Measurements from ENCODE around the gene EIF5A.

EIF5A gene

DNA sequence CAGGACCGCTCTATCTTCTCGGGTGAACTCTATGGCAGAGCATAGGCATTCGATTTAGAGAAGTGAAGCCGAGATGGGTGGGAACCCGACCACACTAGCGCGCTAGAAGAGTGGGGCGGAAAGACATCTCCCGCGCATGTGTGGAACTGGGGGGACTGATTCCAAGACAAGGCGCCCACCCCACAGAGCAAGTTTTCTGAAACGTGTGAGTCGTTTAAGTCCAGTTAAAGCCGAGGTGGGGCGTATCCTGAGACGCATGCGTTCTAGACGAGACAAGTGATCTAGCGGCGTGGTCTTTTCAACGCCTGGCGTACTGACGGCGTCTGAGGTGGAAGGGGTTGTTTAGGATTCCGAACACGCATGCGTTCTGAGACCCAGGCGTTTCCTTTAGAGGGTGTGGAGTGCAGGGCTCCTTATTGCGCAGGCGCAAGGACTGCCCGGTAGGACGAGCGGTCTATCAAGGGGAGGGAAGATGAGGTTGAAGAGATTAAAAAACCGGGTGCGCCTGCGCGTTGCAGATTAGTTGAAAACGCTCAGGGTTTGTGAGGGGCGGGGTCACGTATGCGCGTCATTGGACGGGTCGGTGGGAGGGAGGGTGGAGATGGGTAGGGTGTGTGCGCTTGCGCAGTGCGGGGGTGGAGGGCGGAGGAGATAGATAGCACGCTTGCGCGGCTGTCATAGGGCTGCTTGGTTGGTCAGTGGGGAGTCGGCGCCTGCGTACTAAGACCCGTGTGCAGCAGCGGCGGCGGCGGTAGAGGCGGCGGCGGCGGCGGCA lies at the start of gene EIF5A:
Gene EIF5A, plus strand, starts transcription at position 718 of the 775 bp plus-strand sequence. CDS start 2,008 bp downstream, outside the sequence.
- DNase-seq = peak; percentile 100
- peak; percentile 84 for ATAC-seq

DNA sequence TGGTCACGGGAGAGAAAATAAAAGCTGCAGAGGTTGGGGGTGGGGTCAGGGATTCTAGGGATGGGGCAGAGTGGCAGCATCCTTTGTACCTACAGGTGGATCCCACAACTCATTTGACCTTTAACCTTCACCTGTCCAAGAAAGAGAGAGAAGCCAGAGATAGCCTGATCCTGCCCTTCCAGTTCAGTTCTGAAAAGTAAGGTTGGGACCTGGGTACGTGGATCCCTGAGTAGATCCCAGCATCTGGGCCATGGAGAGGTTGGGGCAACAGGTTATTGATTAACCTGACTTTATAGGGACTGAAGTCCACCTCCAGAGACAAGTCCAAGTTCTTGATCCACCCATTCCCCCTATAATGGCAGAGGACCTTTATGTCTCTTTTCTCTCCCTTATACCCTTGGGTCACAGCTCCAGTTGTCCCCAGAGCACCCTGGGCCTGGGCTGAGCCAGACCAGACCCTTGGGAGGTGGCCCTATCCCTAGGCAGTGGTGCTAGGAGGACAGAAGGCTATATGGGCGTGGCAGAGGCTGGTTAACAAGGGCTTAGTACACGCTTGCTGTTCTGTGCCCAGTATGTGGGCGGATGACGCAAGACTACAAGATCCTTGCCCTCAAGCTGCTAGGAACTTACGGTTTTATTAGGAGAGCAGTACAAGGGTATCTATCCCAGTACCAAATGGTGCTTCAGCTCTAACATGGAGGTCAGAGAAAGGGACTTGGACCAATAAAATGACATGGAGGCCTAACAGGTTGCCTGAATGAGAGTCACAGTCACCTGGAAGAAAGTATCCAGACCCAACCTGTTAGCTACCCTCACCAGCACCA lies 48.5 kb upstream of the EIF5A start:
- DNase-seq (peak; percentile 27), ATAC-seq (peak; percentile 10)

DNA sequence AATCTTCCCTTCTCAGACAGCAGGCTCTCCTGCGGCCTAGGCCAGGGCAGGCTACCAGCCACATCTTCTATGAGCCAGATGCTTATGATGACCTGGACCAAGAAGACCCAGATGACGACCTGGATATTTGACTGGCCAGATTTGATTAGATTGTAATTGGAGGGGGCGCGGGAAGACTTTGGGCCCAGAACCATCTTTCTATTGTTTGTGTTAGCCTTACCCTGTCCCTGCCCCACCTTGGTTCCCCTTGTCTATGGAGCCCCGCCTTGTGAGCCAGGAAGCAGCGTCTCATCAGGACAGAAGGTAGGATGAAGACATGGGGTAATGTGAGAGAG lies 47.9 kb upstream of the EIF5A start:
- DNase-seq (no peak), ATAC-seq (no peak)

DNA sequence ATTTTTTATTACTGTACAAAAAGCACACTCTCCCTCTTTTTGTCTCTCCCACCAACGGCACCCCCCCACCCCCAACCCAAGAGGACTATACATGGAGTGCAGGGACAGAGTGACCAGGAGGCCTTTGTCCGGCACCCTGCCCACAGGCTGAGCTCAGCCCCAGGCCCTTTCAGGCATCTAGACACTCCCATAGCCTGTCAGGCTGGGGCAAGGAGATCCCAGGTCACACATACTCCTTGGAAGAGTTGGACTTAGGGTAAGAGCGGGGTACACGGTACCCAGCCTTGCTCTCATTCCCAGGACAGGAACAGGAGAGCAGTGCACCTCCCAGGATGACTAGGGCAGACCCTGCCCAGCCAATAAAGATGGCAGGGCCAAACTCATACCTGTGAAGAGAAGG lies 47.3 kb upstream of the EIF5A start:
- ATAC-seq = no peak
- DNase-seq = no peak

DNA sequence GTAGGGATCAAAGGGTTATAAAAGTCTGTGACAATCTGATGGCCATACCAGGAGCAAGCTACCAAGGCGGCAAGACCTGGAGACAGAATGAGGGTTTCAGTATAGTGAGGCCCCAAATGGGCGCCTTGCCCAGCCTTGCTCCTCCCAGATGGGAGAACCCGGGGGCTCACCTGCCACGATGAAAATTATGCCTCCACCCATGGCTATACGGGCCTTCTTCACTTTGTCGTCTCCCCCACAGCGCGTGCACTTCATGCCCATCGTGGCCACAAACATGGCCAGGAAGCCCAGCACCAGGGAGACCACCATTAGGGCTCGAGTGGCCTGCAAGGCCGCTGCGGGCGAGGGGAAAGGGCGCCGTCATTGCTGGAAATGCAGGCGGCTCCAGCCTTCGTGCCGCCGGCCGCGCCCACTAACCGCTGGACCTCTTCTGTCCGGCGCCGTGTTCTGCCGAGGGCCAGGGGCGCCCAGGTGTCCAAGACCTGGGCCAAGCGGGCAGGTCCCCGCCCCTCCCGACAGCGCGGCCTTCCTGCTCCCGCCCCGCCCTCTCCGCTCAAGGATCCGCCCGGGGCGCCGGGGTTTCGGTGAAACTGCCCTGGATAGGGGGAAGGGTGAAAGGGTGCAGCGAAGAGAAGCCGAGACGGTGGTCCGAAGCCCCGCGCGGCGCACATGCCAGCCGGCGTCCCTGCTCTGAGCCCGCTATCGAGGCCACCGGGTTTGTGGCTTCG lies 46.6 kb upstream of the EIF5A start:
- peak; percentile 59 for DNase-seq

DNA sequence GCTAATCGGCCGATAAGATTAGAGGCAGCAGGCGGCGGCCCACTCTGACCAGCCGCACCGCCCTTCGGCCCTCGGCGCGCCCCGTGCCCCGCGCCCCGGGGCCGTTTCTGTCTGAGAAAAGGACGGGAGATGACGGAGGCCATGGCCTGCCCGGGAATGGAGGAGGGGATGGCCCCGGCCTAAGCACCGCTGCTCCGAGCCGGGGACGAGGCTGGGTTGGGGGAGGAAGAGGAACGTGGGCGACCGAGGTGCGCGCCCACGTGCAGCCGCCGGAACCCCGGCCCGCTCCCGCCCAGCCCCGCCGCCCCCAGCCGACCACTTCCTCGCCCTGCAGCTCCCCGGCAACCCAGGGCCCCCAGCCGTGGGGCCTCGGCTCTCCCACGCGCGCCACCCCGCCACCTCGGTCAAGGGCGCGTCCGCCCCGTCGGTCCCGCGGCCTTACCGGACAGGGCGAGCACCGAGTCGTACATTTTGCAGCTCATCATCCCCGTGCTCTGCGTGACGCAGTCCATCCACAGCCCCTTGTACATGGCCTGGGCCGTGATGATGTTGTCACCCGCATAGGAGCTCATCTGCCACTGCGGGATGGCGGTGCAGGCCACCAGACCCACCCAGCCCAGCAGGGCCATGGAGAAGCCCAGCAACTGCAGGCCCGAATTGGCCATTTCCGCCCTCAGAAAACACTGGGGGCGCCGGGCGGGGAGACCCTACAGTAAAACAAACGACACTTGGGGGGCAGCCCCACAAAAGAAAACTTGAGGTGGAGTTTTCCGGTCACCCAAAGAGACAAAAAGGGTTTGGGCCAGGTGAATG lies 45.8 kb upstream of the EIF5A start:
- DNase-seq = peak; percentile 38
- peak; percentile 20 for ATAC-seq

More for the DNA sequence above, 46.6 kb upstream of the EIF5A start:
- ATAC-seq = peak; percentile 11

DNA sequence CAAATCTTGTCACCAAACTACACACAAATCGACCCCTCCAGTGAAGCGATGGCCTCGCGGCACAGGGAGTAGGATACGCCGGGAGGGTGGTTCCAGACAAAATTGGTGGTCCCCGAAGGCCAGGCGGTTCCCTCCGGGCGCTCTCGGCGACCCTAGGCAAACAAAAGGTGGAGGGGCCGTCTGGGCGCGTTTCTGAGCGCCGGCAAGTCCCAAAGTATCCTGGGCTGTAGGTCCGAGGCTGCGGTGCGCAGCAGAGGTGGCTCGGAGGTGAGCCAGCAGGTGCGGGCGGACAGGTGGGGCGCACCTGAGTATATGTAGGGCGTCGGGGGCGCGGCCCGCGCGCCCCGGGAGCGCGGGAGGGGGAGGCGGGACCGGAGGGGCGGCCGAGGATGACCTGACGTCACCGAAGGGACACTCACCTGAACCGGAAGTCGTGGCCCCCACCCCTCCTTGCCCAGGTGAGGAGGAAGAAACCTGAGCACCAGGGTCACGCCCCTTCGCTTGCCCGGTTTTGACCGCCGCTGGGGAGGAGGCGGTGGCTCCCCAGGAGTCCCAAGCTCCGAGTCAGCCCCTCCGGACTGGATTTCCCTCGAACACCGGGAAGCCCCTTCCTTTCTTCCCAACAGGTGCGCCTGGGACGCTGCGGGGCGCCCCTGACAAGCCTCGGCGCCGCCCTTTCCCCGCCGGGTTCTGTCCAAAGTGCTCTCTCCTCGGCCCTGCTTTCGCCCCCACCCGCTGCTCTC lies 45.1 kb upstream of the EIF5A start, which contains the start of gene CLDN7:
Gene CLDN7, minus strand, starts transcription at position 287 of the 743 bp plus-strand sequence. CDS start 435 bp downstream, outside the sequence.
- ATAC-seq = no peak
- DNase-seq = no peak

DNA sequence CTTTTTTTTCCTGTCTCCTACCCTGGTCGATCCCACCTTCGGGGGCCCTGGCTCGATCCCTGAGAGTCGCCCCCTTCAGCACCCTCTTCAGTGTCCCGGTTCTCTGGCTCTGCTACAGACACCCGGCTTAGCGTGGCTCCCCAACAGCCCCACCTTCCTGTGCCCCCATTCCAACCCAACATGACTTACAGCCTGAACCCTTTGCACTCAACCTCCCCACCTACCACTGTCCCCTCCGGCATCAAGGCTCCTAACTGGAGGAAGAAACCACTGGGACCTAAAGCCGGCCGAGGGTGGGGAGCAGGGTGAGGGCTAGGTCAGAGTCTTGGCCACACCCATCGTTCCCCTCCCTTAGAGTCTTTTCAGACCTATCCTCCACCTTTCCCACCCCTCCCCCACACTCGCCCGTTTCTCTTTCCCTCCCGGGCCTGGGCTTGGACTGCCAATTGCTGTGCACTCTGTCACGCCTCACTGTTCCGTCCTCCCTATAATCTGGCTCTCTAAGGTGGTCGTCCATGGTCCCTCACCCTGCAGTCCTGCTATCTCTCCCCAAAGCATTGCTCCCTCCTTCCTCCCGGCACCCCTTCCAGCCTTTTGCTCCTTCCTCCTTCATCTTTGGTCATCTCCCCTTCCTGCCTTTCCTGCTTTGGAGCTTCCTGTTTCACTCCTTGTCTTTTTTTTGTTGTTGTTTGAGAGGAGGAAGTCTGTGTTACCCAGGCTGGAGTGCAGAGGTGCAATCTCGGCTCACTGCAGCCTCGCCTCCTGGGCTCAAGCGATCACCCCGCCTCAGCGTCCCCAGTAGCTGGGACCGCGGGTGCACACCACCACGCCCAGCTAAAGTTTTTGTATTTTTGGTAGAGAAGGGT lies 44.3 kb upstream of the EIF5A start:
- ATAC-seq (no peak), DNase-seq (peak; percentile 45)

DNA sequence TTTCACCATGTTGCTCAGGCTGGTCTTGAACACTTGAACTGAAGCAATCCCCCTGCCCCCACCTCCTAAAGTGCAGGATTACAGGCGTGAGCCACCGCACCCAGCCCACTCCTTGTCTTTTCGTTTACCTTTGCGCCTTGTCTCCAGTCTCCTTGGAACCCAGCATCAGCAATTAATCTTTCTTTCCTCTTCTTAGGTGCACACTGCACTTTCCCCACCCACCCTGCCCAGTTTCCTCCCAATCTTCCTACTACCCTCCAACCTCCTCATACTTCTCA lies 43.7 kb upstream of the EIF5A start:
- ATAC-seq (no peak), DNase-seq (no peak)

DNA sequence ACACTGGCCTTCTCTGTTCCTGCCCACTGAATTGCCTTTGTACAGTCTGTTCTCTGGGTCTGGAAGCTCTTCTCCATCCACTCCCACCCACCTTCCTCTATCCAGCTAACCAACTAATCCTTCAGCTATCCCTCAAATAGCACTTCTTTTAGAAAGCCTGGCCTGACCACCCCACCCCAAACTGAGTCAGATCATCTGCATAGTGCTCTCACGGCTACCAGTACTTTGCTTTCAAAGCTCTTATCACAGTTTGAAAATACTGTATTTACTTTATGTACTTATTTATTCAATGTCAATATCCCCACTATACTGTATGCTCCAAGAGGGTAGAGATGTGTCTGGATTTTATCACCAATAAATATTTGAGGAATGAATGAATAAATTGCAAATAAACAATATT lies 40.6 kb upstream of the EIF5A start:
- DNase-seq = no peak
- ATAC-seq = no peak

DNA sequence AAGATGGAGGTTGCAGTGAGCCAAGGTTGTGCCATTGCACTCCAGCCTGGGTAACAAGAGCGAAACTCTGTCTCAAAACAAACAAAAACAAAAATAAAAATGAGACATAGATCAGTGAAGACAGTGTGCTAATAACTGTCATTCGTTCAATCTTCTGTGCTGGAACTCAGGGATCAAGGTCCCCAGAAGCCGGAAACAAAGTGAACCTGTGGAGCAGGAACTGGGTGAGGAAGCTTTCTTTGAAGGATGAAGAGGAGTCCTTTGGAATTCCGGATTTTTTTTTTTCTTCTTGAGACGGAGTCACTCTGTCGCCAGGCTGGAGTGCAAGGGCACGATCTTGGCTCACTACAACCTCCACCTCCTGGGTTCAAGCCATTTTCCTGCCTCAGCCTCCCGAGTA lies 28.0 kb upstream of the EIF5A start:
- no peak for ATAC-seq
- DNase-seq = no peak

DNA sequence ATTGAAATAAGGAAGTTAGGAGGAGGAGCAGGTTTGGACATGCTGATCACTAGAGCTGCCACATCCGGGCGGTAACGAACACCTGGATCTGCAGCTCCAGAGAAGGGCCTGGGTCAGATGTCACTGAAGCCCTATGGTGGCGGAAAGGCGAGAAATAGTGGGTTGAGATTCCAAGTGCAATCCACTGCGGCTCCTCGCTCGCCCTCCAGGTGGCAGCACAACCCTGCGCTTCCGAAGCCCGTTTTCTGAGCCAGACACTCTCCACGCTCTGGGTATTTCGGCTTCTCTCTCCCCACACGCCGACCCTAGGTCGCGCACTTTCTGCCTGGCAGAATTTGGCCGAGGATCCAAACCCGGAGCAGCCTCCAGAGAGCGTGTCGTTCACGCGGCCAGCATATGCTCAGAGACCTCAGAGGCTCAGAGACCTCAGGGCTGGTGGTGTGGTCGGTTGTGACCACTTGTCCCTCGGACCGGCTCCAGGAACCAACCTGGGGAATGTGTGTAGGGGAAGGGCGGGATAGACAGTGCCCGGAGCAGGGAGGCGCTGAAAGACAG lies 26.8 kb upstream of the EIF5A start:
- ATAC-seq (peak; percentile 82), DNase-seq (peak; percentile 89)

DNA sequence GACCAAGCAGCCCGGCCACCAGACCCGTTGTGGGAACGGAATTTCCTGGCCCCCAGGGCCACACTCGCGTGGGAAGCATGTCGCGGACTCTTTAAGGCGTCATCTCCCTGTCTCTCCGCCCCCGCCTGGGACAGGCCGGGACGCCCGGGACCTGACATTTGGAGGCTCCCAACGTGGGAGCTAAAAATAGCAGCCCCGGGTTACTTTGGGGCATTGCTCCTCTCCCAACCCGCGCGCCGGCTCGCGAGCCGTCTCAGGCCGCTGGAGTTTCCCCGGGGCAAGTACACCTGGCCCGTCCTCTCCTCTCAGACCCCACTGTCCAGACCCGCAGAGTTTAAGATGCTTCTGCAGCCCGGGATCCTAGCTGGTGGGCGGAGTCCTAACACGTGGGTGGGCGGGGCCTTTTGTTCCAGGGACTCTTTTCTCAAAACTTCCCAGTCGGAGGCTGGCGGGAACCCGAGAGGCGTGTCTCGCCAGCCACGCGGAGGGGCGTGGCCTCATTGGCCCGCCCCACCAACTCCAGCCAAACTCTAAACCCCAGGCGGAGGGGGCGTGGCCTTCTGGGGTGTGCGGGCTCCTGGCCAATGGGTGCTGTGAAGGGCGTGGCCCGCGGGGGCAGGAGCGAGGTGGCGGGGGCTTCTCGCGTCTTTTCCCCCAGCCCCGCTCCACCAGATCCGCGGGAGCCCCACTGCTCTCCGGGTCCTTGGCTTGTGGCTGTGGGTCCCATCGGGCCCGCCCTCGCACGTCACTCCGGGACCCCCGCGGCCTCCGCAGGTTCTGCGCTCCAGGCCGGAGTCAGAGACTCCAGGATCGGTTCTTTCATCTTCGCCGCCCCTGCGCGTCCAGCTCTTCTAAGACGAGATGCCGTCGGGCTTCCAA lies 26.1 kb upstream of the EIF5A start, which contains the start of gene SLC2A4:
Gene SLC2A4, plus strand, starts transcription at position 645 of the 879 bp plus-strand sequence. Its CDS starts 217 bp downstream, at position 862.
- DNase-seq = peak; percentile 96
- peak; percentile 80 for ATAC-seq

DNA sequence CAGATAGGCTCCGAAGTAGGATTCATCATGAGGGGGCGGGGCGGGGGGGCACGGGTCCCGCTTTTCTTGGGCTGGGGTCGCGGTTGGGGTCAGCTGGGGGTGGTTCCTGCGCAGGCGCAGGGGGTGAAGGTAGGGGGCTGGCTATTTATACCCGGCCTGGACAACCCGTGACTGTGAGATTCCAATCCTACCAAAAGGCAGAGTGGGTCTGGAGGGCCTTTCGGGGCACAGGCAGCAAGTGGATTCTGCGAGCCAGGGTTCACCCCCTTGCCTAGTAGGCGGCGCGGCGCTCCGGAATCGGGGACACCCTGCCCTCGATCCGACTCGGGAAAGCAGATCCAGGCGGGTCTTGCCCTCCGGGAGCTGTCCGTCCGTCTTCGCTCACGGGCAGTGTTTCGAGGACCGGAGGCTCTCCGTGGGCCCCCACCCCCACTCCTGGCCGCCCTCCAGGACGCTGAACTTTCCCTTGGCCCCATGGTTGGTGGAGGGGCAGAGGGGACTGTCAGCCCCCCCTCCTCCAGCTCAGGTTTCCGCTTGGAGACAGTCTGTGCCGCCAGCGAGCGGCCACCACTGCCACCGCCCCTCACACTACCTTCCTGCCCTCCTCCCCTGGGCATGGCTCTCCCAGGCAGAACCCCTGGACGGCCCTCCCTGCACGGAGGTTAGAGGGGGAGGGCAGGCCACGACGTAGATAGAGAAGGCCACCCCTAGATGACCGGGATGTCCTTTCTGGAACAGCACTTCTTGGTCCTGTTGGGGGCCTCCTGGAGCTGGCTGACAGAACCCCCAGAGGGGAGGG lies 25.3 kb upstream of the EIF5A start:
- DNase-seq (no peak), ATAC-seq (no peak)

DNA sequence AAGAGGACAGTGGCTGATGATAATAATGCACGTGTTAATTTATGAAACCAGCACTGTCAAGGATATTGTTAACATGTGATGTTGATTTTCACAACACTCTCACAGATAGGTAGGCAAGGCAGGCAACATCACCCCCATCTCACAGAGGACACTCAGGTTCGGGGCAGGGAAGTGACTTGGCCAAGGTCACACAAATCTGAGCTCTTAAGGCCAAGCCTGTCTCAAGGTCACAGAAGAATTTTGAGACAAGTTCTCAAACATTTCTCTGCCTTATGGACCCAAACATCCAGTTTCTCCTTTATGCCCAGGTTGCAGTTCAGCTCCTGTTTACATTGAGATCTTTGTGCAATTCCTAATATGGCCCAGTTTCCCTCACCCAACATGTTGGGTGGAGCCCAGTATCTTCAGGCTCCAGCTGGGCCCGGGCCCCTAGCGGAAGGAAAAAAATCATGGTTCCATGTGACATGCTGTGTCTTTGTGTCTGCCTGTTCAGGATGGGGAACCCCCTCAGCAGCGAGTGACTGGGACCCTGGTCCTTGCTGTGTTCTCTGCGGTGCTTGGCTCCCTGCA lies 24.6 kb upstream of the EIF5A start:
- ATAC-seq (no peak), DNase-seq (no peak)

DNA sequence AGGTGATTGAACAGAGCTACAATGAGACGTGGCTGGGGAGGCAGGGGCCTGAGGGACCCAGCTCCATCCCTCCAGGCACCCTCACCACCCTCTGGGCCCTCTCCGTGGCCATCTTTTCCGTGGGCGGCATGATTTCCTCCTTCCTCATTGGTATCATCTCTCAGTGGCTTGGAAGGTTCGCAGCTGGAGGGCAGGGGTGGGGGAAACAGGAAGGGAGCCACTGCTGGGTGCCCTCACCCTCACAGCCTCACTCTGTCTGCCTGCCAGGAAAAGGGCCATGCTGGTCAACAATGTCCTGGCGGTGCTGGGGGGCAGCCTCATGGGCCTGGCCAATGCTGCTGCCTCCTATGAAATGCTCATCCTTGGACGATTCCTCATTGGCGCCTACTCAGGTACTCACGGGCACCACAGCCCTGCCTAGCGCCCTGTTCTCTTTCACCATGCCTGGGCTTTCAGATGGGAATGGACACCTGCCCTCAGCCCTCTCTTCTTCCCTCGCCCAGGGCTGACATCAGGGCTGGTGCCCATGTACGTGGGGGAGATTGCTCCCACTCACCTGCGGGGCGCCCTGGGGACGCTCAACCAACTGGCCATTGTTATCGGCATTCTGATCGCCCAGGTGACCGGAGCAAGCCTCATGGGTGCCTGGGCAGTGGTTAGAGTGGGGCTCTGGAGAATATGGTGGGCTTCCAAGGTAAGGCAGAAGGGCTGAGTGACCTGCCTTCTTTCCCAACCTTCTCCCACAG lies 23.8 kb upstream of the EIF5A start:
- DNase-seq (no peak), ATAC-seq (no peak)

DNA sequence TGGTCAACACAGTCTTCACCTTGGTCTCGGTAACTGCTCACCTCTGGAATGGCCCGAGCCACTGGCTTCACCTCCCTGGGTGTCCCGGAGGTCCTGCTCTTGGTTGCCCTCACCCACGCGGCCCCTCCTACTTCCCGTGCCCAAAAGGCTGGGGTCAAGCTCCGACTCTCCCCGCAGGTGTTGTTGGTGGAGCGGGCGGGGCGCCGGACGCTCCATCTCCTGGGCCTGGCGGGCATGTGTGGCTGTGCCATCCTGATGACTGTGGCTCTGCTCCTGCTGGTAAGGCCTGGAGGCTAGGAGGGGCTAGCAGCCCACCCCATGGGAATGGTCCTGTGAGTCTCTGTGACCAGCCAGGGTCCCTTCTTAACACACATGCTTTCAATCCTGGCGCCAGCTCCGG lies 22.5 kb upstream of the EIF5A start:
- DNase-seq (no peak), ATAC-seq (no peak)

Data from stimulated activated naive CD8-positive, alpha-beta T cell treated with anti-CD3 and anti-CD28 coated beads, Interleukin-15, Interleukin-2, amounts not matched to agents 100 U/mL and 50 U/mL, for 24 hours (primary cell).